Measurements from ENCODE around the gene SPIB.
A peak's percentile ranks its signal among the peaks of the same experiment; 100 is the strongest.
"Not testable (repeated sequence)": the region's sequence is repeated elsewhere in the genome, so short reads cannot be mapped to it uniquely, and the experiment has no call there.

The SPIB gene

GRCh38 chr19:50418176-50419021 is at the start of gene SPIB:
Gene SPIB (plus strand): TSS chr19:50418938. CDS start chr19:50418963, 25 bp downstream.
- DNase-seq (ENCODE audit: low read depth in 2 of 2, low spot score in 1 of 2), result no peak

GRCh38 chr19:50371914-50372475 is 46.7 kb upstream of the SPIB start:
- no peak for DNase-seq (ENCODE audit: low read depth in 2 of 2, low spot score in 1 of 2)

GRCh38 chr19:50376166-50377050 is 42.3 kb upstream of the SPIB start, which contains the start of gene NR1H2:
Gene NR1H2 (plus strand): TSS chr19:50376457. CDS start chr19:50377606, 1,149 bp downstream.
- DNase-seq (ENCODE audit: low read depth in 2 of 2, low spot score in 1 of 2), result peak; percentile 87 to 91

GRCh38 chr19:50377051-50377461 is 41.7 kb upstream of the SPIB start:
- DNase-seq (ENCODE audit: low read depth in 2 of 2, low spot score in 1 of 2), result no peak

- DNase-seq (ENCODE audit: low read depth in 2 of 2, low spot score in 1 of 2), result no peak
Measured at GRCh38 chr19:50377517-50377916, 41.2 kb upstream of the SPIB start.

- no peak for DNase-seq (ENCODE audit: low read depth in 2 of 2, low spot score in 1 of 2)
Measured at GRCh38 chr19:50378169-50378862, 40.4 kb upstream of the SPIB start.

GRCh38 chr19:50378863-50379236 is 39.9 kb upstream of the SPIB start:
- DNase-seq (ENCODE audit: low read depth in 2 of 2, low spot score in 1 of 2), result no peak

- no peak for DNase-seq (ENCODE audit: low read depth in 2 of 2, low spot score in 1 of 2)
Measured at GRCh38 chr19:50379602-50380001, 39.1 kb upstream of the SPIB start.

GRCh38 chr19:50380137-50380536 is 38.6 kb upstream of the SPIB start:
- DNase-seq (ENCODE audit: low read depth in 2 of 2, low spot score in 1 of 2), result no peak

GRCh38 chr19:50380751-50381151 is 38.0 kb upstream of the SPIB start:
- DNase-seq (ENCODE audit: low read depth in 2 of 2, low spot score in 1 of 2), result no peak

- DNase-seq (ENCODE audit: low read depth in 2 of 2, low spot score in 1 of 2), result no peak
Measured at GRCh38 chr19:50381881-50382729, 36.6 kb upstream of the SPIB start.

GRCh38 chr19:50383001-50383851 is 35.5 kb upstream of the SPIB start:
- DNase-seq (ENCODE audit: low read depth in 2 of 2, low spot score in 1 of 2), result no peak

- peak; percentile 96 to 98 for DNase-seq (ENCODE audit: low read depth in 2 of 2, low spot score in 1 of 2)
Measured at GRCh38 chr19:50383852-50384684, 34.7 kb upstream of the SPIB start, which contains the start of gene POLD1. Gene POLD1 (plus strand): TSS chr19:50384347. CDS start chr19:50398852, 14,505 bp downstream.

- DNase-seq (ENCODE audit: low read depth in 2 of 2, low spot score in 1 of 2), result no peak
Measured at GRCh38 chr19:50384685-50385535, 33.8 kb upstream of the SPIB start.

- no peak for DNase-seq (ENCODE audit: low read depth in 2 of 2, low spot score in 1 of 2)
Measured at GRCh38 chr19:50387176-50387867, 31.4 kb upstream of the SPIB start.

- DNase-seq (ENCODE audit: low read depth in 2 of 2, low spot score in 1 of 2), result no peak
Measured at GRCh38 chr19:50387868-50388245, 30.9 kb upstream of the SPIB start.

- not testable (repeated sequence) for DNase-seq (ENCODE audit: low read depth in 2 of 2, low spot score in 1 of 2)
Measured at GRCh38 chr19:50390295-50390694, 28.4 kb upstream of the SPIB start.
